ENCODE measurements around the gene PGM5.
"Not testable (repeated sequence)": the region's sequence is repeated elsewhere in the genome, so short reads cannot be mapped to it uniquely, and the experiment has no call there.

Gene PGM5

DNA sequence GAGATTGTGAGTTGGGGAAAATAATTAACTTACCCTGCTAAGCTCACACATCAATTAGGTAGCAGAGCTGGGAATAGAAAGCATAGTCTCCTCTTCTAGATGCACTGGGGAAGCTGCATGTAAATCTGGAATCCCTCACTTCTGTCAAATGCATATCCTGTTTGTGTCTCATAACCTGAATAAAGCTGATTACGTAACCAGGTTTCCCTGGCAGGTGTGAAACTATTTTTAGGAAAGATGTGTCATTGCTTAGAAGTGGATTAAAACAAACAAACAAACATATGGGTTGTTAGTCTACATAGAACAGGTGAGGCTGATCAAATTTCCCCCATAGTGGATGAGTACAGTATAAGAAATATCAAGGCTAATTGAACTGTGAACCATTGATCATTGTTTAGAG lies 27.5 kb downstream of the PGM5 start:
- DNase-seq = not testable (repeated sequence)

DNA sequence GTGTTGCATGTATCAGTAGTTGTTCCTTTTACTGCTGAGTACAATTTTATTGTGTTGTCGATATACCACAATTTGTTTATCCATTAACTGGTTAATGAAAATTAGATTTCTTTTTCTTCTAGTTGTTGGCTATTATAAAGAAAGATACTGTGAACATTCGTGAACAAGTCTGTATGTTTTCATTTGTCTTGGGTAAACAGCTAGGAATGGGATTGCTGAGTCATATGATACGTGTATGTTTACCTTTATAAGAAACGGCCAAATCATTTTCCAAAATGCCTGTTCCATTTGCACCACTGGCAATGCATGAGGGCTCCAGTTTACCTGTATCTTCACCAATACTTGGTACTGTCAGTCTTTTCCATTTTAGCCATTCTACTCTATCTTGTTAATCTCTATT lies 33.1 kb downstream of the PGM5 start:
- not testable (repeated sequence) for DNase-seq

DNA sequence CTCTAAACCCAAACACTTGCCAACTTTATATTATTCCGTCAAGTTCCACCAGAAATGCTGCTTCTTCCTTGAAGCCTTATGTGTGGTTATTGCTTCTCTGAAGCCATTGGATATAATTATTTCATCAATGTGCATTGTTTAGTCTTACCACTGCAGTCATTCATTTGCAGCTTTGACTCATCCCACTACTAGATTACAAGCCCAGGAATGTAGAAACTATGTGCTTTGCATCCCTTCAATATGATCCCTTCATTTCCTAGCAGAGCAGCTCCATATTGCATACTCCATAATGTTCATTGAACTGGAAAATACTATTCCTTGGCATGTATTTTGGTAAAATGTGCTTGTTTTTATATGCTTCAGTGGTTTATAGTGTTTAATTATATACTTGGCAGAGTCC lies 34.3 kb downstream of the PGM5 start:
- not testable (repeated sequence) for DNase-seq

DNA sequence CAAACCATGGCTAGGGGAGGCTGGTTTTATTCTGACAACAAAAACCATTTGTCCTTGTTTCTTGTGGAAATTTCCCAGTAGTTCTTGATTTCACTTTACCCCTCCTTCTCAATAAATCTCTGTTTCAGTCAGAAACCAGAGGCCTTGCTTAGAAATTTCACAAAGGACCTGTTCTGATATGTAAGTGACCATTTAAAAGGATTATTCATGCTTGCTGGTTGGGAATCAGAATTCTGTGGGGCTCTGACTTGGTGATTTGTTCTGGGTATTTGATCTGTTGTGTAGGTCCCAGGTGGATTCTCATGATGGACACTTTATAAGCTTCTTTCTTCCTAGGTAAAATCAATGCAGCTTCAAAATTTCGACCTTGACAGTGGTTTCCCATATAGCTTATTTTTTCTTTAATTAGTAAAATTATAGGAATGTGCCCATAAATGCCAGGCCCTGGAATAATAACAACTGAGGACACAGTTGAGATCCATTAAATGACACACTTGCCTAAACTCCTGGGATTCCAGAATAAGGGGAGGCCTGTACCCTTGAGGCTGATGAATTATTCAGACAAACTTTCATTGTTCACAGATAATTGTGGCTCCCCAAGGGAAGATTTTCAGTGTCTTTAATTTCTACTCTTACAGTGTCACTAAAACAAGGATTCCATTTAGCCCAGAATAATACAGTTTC lies 40.1 kb downstream of the PGM5 start:
- DNase-seq = not testable (repeated sequence)

DNA sequence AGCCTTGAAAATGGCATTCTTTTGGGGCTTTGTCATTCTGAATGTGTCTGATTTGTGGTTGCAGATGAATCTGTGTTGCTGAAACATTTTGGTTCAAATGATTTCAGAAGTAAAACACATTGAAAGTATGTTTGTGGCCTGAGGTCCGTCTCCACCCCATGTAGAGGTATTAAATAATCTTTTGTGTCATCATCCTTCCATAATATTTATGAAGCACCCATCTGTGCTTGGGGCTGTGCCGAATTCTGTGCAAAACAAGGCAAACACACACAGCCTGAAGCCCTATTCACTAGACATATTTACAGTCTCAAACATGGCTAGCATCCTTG lies 40.6 kb downstream of the PGM5 start:
- not testable (repeated sequence) for DNase-seq

DNA sequence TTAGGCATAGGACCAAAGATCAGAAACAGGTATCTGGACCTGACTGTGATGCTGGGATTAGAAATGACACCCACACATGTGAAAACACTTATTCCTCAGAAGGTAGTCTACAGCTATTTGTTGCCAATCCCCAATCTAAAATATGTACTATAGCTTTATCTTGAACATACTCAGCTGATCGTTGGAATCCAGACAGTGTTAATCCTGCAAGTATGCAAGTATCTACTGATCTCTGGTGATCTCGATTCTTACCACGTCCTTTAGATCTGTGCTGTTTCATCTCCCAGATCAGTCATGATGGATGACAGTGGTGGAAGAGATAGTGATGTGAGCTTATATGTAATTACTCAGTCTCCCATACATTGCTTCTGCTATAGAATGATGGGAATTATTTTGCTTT lies 41.4 kb downstream of the PGM5 start:
- not testable (repeated sequence) for DNase-seq

DNA sequence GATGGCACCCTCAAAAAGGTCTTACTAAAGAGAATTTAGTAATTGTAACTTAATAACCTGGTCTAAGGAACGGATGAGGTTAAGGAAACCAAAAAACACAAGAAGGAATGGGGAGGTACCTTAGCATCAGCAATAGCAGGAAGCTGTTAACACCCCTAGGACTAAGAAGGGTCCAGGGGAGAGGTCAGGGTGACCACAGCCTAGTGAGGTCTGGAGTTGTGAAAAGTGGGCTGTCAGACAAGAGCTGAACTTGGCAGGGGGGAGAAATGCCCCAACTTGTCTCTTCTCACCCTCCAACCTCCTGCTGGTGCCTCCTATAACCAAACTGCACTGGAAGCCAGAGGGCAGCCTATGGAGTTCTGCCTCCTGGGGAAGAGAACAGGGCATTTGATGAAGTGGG lies 41.9 kb downstream of the PGM5 start:
- DNase-seq = not testable (repeated sequence)

DNA sequence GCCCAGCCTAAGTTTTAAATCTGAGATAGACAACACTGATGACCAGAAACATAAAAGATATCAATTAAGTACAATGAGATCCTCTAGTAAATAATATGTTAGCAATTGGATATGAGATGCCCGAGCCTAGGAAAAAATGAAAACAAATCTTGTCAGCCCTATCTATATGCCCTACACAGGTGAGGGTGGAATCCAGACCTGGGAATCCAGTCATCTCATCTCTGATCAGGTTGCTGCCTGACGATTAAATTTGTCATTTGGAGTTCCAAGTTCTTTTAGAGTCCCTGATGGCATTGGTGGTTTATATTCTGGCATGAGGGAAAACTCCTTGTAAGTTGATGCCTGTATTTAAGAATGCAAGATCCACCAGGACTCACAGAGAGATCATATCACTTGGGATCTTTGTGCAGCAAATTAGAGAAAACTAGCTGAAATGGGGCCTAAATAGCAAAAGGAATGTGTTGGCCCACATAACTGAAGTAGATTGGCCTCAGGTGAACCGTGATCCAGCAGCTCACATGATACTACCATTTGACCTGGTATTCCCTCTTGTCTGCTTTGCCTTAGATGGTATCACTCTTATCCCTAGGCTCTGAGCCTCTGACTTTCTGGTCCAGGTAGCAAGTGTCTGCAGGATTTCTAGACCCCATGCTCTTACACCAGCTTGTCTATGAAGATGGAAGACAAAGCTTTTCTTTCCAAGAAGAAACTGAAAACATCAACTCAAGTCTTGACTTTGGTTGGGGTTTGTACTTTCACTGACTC lies 48.2 kb downstream of the PGM5 start:
- DNase-seq = not testable (repeated sequence)

DNA sequence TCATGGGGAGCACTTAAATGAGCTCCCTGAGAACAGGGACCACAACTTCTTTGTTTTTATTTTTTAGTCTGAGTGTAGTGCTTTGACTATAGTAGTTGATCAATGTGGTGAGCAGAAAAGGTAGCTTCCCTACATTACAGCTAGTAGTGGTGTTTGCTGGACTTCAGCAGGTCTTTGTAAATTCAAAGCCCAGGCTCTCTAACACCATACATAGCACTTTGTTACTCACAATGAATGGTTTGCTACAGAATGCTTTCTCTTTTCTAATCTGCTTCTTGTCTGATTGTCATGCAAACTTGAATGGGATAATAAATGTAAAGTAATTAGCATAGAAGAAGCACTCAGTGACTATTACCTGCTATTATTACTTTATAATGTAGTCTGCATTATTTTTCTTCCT lies 55.5 kb downstream of the PGM5 start:
- DNase-seq = not testable (repeated sequence)

DNA sequence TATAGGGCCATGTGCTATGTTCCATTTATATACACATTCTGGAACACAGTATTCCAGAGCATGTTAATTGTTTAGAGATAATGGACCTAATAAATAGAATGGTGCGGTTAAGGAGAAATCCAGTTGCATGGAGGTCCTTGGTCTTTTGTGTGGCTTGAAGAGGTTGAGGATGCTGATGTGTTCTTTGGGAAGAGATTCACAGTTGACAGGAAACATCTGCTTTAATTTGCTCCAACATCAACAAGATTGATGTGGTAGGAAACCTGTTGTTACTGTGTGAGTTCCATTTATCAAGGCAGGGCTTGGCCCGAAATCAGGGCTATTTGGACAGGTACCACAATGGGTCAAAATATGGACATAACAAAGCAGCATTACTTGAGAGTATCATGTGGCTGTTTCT lies 56.3 kb downstream of the PGM5 start:
- not testable (repeated sequence) for DNase-seq

DNA sequence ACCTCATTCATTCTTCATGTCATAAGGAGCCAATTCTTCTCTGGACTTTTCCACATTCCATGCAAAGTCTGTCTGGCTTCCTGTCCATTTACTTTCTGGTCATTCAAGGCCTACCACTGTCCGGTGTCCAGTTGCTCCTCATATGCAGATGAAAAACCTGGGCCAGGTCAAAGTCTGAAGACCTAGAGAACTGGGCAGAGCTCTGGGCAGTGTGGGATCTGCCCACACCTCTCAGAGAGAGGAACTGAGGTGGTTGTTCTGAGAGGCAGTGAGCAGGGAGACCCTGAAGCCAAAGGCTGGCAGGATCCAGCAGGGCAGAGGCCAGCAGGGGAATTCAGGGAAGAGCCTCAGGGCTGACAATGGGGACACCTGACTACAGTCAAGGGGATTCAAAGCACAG lies 58.7 kb downstream of the PGM5 start:
- not testable (repeated sequence) for DNase-seq

DNA sequence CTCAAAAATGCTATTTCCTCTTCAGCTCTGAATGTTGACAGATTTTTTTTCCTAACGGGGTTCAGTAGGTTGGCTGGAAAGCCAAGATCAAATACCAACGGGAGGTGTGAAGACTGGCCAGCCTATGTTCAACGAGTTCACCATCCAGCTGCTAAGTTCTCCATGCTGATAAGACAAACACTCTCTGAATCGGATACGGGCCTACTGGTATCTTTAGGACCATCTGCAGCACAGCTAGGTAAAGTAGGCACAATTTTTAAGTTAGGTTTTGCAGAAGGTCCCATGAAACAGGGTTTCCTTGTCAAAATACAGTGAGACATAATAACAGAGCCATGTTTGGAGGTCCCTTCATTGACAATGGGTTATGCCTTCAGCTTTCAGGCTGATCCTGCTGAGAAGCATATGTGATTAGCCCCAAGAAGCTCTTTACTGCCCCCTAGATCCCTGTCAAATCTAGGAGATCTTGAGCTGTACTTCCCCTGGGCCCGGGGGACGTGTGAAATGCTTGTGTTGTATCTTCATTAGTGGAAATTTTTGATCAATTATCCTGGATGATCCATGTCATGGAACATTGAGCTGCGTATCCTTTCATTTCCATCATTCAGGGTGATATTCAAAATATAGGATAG lies 60.6 kb downstream of the PGM5 start:
- peak; percentile 15 to 32 for DNase-seq
- TF ChIP-seq GATA1 (IDR thresholded peaks at IDR 0.05; ENCODE audit: low read depth, low read length) = no peak
- TF ChIP-seq POLR2A (IDR thresholded peaks at IDR 0.05; ENCODE audit: low read length) = no peak

DNA sequence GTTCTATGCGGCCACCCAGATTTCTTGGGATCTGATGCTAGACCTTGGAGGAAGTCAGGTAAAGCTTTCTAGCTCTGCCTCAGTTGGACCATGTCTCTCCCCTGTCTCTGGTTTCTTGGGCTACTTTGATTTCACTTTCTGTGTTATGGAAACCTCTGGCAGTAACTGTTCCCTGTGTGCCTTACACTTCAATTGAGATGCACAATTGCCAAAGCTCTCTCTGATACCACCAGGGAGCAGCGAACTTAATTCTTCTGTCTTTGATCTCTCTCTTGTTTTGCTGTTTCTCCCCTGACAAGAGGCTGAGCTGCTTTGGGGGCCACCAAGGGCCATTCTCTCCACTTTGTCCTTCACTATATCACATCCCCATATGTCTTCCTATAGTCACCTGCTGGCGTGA lies 61.4 kb downstream of the PGM5 start:
- no peak for TF ChIP-seq GATA1 (IDR thresholded peaks at IDR 0.05; ENCODE audit: low read depth, low read length)
- TF ChIP-seq POLR2A (IDR thresholded peaks at IDR 0.05; ENCODE audit: low read length) = no peak
- no peak for DNase-seq

DNA sequence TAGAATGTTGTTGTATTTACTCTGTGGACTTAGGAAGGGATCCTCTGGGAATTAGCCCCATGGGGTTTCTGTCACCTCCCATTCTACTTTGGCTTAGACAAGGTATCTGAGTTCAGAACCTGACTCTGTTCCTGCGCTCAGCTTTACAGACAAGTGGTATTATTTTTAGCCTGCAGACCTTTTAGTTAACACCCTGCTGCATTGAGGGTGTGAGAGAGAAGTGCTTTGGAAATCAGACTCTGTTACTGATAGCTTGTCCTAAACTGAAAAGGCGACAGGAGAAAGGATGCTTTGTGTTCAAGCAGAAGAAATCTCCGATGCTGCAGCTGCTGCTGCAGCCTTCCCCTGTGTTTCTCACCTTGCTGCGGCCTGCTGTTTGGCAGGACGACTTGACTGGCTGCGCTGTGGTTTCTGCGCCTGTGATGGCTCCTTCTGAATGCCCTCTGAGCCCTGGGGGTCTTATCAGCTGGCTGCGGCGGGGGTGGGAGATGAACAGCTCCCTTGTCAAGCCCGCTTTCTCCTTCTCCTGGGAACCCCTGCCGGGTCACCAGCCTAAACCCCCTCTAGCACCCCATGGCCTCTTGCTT lies 61.9 kb downstream of the PGM5 start:
- no peak for TF ChIP-seq POLR2A (IDR thresholded peaks at IDR 0.05; ENCODE audit: low read length)
- no peak for TF ChIP-seq GATA1 (IDR thresholded peaks at IDR 0.05; ENCODE audit: low read depth, low read length)
- DNase-seq = no peak

DNA sequence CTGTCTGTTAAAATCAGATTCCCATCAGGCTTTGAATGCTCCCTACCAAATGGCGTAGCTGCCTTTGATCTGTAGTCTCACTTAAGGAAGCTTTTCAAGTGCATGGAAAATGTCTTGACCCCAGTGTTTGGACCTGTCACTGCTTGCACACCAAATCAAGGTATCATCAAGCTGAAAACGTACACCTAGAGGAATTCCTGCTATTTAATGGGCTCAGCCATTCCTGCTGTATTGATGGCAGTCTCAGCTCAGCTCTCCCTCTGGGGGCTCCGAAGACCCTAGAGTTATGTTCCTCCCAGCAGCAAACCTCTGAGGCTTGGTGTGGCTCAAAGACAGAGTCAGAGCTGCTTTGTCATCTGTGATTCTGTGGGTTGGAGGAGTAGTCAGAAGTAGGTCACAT lies 63.5 kb downstream of the PGM5 start:
- no peak for TF ChIP-seq GATA1 (IDR thresholded peaks at IDR 0.05; ENCODE audit: low read depth, low read length)
- TF ChIP-seq POLR2A (IDR thresholded peaks at IDR 0.05; ENCODE audit: low read length) = no peak

DNA sequence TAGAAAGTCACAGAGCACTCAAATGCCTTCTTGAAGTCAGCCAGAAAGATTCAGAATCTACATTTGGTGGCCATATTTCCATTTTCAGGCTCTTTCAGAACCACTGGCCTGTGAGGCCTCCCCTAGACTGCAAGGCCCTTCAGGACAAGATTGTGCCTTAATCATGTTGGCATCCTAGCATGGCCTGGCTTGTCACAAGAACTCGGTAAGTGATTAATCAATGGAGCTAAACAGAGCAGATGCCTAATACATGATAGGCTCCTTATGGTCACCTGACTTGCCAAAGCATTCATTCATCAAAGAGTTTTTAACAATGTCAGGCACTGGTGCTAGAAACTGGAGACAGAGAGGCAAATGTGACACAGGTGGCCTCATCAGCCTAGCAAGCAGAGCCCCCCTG lies 70.3 kb downstream of the PGM5 start:
- no peak for DNase-seq
- no peak for TF ChIP-seq GATA1 (IDR thresholded peaks at IDR 0.05; ENCODE audit: low read depth, low read length)
- TF ChIP-seq POLR2A (IDR thresholded peaks at IDR 0.05; ENCODE audit: low read length) = no peak

More for the DNA sequence above, 63.5 kb downstream of the PGM5 start:
- DNase-seq = no peak

All from erythroblast (primary cell).